Peyer's patch (tissue), 4 donors: ENCODE results near the gene PEX10.

Source experiments
- POLR2A ChIP-seq, 2 donors: fragments of 450-650 bp; IDR thresholded peaks; one replicate each; pipeline ENCODE4 v1.5.1; 2017; ENCODE audit warnings: antibody characterized with exemption in 2 of 2, mild to moderate bottlenecking in 2 of 2, moderate library complexity in 2 of 2
- TF ChIP-seq, protein P1 (sequence below), 6 experiments: fragments of 450-650 bp in 4 of 6; fragments of 200-600 bp in 2 of 6; sonication (generic) in 1 of 6; IDR thresholded peaks; one replicate each; pipeline ENCODE4 v1.5.1; 2017 to 2019; ENCODE audit warnings: antibody characterized with exemption in 6 of 6, mild to moderate bottlenecking in 3 of 6, moderate library complexity in 1 of 6

DNA sequence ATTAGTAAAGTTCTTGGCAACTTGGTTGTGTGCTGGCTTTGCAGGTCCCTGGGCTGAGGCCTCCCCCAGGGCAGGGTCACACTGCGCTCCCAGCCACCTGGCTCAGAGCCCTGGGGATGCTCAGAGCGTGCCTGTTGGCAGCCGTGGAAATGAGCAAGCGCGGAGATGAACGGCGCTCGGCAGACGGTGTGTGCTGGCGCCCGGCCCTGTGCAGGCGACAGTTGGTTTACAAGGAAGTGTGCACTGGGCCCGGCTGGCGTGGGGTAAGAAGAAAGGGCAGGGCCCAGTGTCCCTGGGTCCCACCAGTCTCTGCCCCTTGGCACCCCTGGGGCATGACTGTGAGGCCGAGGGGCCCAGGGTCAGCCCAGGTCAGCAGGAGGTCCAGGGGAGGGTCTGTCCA is 25.7 kb upstream of the PEX10 start:
- TF ChIP-seq, protein P1, sequence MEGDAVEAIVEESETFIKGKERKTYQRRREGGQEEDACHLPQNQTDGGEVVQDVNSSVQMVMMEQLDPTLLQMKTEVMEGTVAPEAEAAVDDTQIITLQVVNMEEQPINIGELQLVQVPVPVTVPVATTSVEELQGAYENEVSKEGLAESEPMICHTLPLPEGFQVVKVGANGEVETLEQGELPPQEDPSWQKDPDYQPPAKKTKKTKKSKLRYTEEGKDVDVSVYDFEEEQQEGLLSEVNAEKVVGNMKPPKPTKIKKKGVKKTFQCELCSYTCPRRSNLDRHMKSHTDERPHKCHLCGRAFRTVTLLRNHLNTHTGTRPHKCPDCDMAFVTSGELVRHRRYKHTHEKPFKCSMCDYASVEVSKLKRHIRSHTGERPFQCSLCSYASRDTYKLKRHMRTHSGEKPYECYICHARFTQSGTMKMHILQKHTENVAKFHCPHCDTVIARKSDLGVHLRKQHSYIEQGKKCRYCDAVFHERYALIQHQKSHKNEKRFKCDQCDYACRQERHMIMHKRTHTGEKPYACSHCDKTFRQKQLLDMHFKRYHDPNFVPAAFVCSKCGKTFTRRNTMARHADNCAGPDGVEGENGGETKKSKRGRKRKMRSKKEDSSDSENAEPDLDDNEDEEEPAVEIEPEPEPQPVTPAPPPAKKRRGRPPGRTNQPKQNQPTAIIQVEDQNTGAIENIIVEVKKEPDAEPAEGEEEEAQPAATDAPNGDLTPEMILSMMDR (IDR thresholded peaks at IDR 0.05), result no peak
- no peak for TF ChIP-seq POLR2A (IDR thresholded peaks at IDR 0.05)
